ENCODE data around the gene PRF1. TPM values are rescaled to one million over a fixed set of nuclear protein-coding genes. Genes with fewer than 3 reads are reported as not detected.
A peak's percentile ranks its signal among the peaks of the same experiment; 100 is the strongest.
"Not testable (repeated sequence)": the region's sequence is repeated elsewhere in the genome, so short reads cannot be mapped to it uniquely, and the experiment has no call there.

PRF1 gene
- polyA plus RNA-seq, 1 donor from 2014 or later = 24.3 TPM

DNA sequence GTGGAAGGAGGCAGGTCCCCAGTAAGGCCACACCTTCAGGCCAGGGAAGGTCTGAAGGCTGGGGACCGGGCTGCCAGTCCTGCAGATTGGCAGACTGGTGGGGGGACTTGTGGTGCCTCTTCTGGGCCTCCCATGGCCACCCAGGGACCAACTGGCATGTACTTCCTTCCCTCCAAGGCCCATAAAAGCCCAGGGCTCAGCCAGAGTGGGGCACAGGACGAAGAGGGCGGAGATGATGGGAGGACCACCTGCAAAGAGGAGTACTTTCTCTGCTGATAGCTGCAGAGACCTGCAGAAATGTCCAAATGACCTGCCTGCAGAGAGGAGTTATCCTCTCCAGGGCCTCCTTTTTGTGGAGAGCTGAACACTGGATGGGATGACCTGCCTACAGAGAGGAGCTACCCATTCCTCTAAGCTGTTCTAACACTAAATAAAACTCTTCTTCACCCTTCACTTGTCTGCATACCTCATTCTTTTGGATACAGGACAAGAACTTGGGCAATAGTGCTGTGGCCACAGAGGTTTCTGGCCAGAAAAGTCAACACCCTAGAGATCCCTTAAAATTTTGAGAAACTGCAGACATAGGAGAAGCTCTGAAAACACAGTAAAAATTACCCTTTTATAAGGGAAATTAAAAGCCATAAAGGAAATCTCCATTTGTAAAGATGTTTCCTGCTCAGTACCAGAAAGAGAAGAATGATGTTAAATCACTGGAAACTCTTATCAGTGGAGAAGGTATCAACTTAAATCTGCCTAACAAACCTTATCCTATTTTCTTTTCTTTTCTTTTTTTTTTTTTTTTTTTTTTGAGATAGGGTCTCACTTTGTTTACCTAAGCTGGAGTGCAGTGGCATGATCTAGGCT, 20.7 kb upstream of the PRF1 start:
- Mint-ChIP-seq H3K36me3 (no peaks in the 10 kb centered on the region), H3K4me1 (no peaks in the 10 kb centered on the region), H3K27me3 (peaks cover 12% of the 10 kb centered on the region), H3K9me3 (peaks cover 8 to 26% (median 18%) of the 10 kb centered on the region in 3 donors), H3K4me3 (no peak overlapping the region), H3K27ac (no peak overlapping the region)

DNA sequence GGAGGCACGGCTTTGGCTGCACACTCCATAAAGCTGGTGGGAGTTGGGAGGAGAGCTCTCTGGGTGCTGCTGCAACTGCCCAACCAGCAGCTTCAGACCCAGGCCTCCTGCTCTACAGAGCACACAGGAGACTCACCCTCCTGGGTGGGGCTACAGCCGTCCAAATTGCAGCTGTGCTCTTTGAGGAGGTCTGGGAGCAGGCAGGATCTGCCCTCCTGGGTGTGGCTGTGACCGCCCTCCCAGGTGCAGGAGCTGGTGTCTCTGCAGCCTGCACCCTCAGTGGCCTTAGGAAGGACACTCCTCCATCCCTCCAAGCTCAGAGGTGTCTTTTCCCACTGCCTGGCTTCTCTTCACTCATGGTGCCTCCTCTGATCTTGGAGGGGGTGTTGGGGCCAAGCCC, 20.0 kb upstream of the PRF1 start:
- H3K9me3 Mint-ChIP-seq = peaks cover 6 to 23% (median 15%) of the 10 kb centered on the region in 3 donors
- H3K4me3 Mint-ChIP-seq = no peak overlapping the region
- H3K4me1 Mint-ChIP-seq = no peaks in the 10 kb centered on the region
- H3K27ac Mint-ChIP-seq = no peak overlapping the region
- H3K27me3 Mint-ChIP-seq = peaks cover 12% of the 10 kb centered on the region
- H3K36me3 Mint-ChIP-seq = no peaks in the 10 kb centered on the region

DNA sequence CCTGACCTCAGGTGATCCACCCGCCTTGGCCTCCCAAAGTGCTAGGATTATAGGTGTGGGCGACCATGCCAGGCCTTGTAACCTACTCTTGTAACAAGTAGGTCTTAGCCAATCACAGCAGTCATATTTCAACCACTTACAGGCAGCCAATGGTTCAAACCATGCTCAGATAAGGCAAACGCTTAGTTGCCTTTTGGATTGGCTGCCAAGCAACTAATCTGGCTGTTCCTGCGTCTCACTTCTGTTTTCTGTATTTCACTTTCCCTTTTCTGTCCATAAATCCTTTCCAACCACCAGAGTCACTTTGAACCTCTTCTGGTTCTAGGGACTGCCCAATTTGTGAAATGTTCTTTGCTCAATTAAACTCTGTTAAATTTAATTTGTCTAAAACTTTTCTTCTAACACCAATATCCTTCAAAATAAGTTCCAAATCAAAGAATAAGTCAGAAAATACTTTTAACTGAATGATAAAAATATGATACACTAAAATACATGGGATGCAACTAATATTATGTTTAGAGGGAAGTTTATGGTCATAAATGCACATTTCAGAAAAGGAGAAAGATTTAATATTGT, 19.1 kb upstream of the PRF1 start:
- no peak overlapping the region for H3K27ac Mint-ChIP-seq

DNA sequence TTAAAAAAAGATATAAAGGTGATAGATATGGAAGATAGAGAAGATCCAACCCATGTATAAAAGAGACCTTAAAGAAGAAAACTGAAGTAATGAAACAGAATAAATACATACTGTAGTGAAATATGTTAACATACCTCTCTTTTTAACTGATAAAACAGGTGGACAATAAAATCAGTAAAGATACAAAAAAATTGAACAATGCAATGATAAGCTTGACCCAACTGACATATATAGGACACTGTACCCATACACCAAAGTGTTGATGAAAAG, 17.4 kb upstream of the PRF1 start:
- H3K36me3 Mint-ChIP-seq = peaks cover 1% of the 10 kb centered on the region
- H3K27ac Mint-ChIP-seq = no peak overlapping the region
- H3K4me1 Mint-ChIP-seq = peaks cover 0 to 2% (median 0%) of the 10 kb centered on the region in 3 donors
- no peak overlapping the region for H3K4me3 Mint-ChIP-seq
- peaks cover 16% of the 10 kb centered on the region for H3K27me3 Mint-ChIP-seq
- peaks cover 6 to 23% (median 10%) of the 10 kb centered on the region in 3 donors for H3K9me3 Mint-ChIP-seq

More for the DNA sequence above, 19.1 kb upstream of the PRF1 start:
- peaks cover 6 to 23% (median 12%) of the 10 kb centered on the region in 3 donors for H3K9me3 Mint-ChIP-seq
- H3K27me3 Mint-ChIP-seq = peaks cover 10% of the 10 kb centered on the region
- no peaks in the 10 kb centered on the region for H3K36me3 Mint-ChIP-seq
- no peak overlapping the region for H3K4me3 Mint-ChIP-seq
- H3K4me1 Mint-ChIP-seq = no peaks in the 10 kb centered on the region

DNA sequence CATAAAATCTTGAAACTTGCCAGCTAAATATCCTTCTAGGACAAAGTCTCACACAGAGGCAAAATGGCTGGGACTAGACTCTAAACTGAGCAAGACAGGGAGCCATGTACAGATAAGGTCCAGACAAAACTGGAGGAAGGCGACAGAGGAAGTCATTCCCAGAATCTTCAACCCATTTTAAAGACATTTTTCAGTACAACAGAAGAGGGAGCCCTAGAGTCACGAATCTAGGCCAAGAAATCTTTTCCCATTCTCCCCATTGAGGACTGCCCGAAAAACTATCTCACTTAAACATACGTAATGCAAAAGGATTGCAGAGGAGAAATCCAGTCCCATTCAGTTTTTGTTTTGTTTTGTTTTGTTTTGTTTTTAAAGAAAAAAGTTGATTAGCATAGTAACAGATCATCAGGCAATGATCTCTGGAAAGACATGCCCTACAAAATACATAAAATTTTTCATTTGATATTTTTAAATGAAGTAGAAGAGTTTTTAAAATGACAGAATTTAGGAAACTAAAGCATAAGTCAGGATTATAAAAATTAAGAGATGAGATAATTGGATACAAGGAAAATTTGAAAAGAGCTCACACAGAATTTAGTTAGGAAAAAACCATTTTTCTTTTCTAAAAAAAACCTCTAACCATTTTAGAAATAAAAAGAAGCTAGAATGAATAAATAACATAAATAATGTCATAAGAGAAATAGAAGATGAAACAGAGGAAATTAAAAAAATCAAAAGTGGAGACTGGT, 16.9 kb upstream of the PRF1 start:
- no peak overlapping the region for H3K27ac Mint-ChIP-seq
- H3K36me3 Mint-ChIP-seq = peaks cover 1% of the 10 kb centered on the region
- H3K4me3 Mint-ChIP-seq = no peak overlapping the region
- peaks cover 0 to 2% (median 0%) of the 10 kb centered on the region in 3 donors for H3K4me1 Mint-ChIP-seq
- H3K9me3 Mint-ChIP-seq = peaks cover 6 to 23% (median 10%) of the 10 kb centered on the region in 3 donors
- peaks cover 16% of the 10 kb centered on the region for H3K27me3 Mint-ChIP-seq

DNA sequence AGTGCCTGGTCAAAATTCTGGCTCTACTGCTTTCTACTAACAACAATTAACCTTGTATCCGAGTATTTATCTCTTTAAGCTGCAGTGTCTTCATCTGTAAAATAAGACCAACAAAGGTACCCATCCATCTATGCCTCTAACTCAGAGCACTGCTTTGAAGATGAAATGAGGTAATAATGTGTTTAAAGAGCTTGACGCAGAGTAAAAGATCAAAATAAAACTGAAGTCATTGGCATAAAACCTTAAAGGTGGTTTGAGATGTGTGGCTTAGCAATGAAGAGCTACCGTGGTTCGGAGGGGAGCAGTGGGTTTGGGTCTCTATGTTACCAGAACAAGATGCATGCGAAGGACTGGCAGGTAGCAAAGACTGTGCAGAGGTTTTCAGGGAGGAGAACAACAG, 16.1 kb upstream of the PRF1 start:
- H3K9me3 Mint-ChIP-seq = peaks cover 6 to 23% (median 8%) of the 10 kb centered on the region in 3 donors
- no peak overlapping the region for H3K4me3 Mint-ChIP-seq
- H3K27ac Mint-ChIP-seq = no peak overlapping the region
- peaks cover 1% of the 10 kb centered on the region for H3K36me3 Mint-ChIP-seq
- peaks cover 16% of the 10 kb centered on the region for H3K27me3 Mint-ChIP-seq
- peaks cover 0 to 2% (median 0%) of the 10 kb centered on the region in 3 donors for H3K4me1 Mint-ChIP-seq

DNA sequence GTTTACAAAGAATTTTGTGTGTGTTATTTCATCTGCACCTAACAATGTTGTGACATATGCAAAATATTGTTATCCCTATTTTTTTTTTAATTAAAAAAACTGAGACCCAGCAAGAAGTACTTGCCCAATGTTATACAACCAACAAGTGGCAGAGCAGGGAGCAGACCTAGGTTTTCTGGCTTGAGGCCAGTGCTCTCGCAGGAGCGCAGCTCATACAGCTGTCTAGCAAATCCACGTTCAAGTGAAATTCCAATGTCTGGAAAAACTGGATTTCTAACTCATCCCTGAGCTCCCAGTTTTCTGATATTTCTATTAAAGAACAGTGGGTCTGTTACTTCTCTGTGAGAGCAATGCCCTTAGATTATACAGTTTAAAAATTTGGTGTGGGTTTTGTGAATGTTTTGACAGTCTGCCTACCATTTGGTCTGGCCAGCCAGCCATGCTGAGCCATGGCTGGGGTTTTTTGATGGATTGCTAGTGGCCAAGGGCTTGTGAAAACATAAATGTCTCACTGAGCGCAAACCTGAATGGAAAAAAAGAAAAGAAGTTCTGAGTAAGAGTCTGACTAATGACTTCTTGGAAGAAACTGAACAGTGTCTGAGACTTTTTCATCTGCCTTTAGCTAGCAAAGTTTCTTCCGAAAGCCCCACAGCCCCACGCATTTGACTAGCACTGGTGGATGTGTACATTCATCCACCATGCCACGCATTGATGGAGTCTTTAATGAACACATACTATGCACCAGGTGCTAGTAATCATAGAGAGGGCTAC, 15.4 kb upstream of the PRF1 start:
- peaks cover 0 to 2% (median 0%) of the 10 kb centered on the region in 3 donors for H3K4me1 Mint-ChIP-seq
- no peak overlapping the region for H3K4me3 Mint-ChIP-seq
- H3K27me3 Mint-ChIP-seq = peaks cover 17% of the 10 kb centered on the region
- H3K27ac Mint-ChIP-seq = no peak overlapping the region
- peaks cover 6 to 23% (median 8%) of the 10 kb centered on the region in 3 donors for H3K9me3 Mint-ChIP-seq
- peaks cover 1% of the 10 kb centered on the region for H3K36me3 Mint-ChIP-seq

DNA sequence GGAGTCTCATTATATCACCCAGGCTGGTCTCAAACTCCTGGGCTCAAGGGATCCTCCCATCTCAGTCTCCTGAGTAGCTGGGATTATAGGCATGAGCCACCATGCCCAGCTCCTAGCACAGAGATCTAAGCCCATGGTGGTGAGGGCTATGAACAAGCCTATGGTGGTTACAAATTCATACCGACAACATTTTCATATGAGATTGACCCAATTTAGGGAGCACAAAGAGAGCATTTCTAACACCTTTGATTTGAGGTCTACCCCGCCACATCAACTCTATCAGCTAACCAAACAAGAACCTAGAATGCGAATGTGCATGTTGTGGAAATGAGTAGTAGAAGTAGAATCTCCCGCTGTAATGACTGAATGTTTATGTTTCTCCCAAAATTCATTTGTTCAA, 14.2 kb upstream of the PRF1 start:
- Mint-ChIP-seq H3K4me1 (peaks cover 0 to 2% (median under 1%) of the 10 kb centered on the region in 3 donors), H3K27me3 (peaks cover 18% of the 10 kb centered on the region), H3K36me3 (peaks cover 1% of the 10 kb centered on the region), H3K4me3 (no peak overlapping the region), H3K9me3 (peaks cover 6 to 23% (median 9%) of the 10 kb centered on the region in 3 donors), H3K27ac (no peak overlapping the region)

DNA sequence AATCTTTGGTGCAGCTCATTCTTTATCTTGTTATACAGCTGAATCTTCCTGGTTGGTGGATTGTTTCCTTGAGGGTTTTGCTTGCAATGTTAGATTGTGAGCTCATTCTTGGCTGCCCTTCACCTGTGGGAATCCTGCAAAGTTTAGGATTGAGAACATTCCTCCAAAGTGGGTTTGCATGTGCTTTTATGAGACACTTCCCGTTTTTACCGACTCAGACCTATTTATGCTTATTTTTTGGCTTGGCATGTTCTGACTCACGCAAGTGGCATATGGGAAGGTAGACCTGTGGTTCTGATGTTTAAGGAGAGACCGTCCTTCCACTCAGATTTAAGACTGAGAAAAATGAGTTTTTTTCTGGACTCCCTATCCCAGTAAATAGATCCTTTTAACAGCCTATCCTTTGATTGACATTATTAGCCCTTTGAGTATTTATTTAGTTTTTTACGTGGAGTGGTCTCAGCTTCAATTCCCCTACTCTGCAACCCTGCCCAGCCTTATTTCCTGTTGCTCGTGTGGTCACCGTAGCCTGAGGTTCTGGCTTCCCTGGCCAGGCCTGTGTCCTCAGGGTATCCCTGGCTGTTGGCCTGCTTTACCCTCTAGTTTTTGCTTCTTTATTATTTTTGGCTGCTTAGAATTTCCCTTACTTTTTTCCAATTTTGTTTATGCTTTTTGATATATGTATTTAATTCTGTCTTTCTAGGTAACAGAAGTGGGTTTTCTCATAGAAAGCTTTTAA, 13.4 kb upstream of the PRF1 start:
- H3K27ac Mint-ChIP-seq = no peak overlapping the region
- H3K9me3 Mint-ChIP-seq = peaks cover 7 to 23% (median 9%) of the 10 kb centered on the region in 3 donors
- peaks cover 18% of the 10 kb centered on the region for H3K27me3 Mint-ChIP-seq
- H3K4me3 Mint-ChIP-seq = no peak overlapping the region
- H3K4me1 Mint-ChIP-seq = peaks cover 0 to 3% (median 1%) of the 10 kb centered on the region in 3 donors
- peaks cover 1% of the 10 kb centered on the region for H3K36me3 Mint-ChIP-seq

DNA sequence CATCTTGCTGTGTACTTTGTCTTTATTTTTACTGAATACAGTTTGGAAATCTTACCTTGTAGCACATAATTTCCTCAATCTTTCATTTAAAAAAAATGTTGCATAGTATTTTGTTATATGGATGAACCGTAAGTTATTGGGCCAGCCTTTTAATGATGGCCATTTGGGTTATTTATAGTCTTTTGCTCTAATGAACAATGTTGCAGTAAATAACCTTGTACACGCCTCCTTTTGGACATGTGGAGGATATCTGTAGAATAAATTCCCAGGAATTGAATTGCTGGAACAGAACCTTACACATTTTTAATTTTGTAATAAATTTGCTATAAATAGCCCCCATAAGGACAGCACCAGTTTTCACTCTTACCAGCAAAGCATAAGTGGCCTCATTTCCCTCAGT, 12.7 kb upstream of the PRF1 start:
- Mint-ChIP-seq H3K4me1 (peaks cover 0 to 3% (median 1%) of the 10 kb centered on the region in 3 donors), H3K27me3 (peaks cover 18% of the 10 kb centered on the region), H3K9me3 (peaks cover 4 to 16% (median 6%) of the 10 kb centered on the region in 3 donors), H3K27ac (no peak overlapping the region), H3K4me3 (no peak overlapping the region), H3K36me3 (peaks cover 1% of the 10 kb centered on the region)

DNA sequence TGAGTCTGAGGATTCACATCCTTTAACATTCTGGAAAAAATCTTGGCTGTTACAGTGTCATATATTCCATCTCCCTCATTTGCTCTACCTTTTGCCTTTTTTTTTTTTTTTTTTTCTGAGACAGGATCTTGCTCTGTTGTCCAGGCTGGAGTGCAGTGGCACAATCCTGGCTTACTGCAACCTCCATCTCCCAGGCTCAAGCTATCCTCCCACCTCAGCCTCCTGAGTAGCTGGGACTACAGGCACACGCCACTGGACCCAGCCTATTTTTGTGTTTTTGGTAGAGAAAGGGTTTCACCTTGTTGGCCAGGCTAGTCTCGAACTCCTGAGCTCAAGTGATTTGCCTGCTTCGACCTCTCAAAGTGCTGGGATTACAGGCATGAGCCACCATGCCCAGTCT, 11.8 kb upstream of the PRF1 start:
- H3K4me3 Mint-ChIP-seq = peak overlapping the region in 1 of 4 donors; percentile 39
- H3K27me3 Mint-ChIP-seq = peaks cover 18% of the 10 kb centered on the region
- not testable (repeated sequence) for H3K27ac Mint-ChIP-seq, H3K9me3 Mint-ChIP-seq, H3K4me1 Mint-ChIP-seq, H3K36me3 Mint-ChIP-seq

DNA sequence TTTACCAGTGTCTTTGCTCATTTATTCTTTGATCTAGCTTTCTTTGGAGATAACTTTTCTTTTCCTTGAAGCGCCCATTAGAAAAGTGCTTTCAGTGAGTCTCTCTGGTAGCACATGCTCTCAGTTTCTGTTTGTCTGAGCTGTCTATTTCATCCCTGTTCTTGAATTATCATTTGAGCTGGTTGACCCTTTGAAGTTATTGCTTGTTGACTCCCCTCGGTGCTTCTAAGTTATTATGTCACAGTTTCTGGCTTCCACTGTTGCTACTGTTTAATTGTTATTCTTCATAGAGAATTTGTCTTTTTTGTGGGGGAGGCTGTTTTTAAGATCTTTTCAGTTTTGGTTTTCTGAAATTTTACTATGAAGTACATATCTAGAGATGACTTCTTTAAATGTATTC, 11.4 kb upstream of the PRF1 start:
- peak overlapping the region in 1 of 3 donors; percentile 74 for H3K27ac Mint-ChIP-seq

DNA sequence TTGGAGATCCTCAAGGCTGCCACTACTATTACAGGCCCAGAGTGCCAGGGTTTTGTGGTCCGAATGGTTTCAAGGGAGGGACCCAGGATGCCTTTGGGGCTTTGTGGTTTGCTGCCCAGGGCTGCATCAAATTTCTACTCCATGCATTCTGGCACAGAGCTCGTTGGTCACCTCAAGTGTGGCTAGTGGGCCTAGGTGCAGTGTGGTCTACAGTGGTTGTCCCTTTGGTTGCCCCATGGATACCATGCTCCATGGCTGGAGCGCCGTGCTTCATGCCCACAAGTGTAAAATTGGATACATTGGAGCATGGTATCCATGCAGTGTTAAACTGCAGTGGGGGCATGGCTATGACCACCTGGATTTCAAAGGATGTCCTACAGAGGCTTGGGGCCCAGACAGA, 5.4 kb upstream of the PRF1 start:
- H3K4me3 Mint-ChIP-seq = no peak overlapping the region
- H3K27me3 Mint-ChIP-seq = peaks cover under 1% of the 10 kb centered on the region
- peaks cover 0 to 3% (median 1%) of the 10 kb centered on the region in 3 donors for H3K9me3 Mint-ChIP-seq
- peaks cover 2% of the 10 kb centered on the region for H3K36me3 Mint-ChIP-seq
- H3K27ac Mint-ChIP-seq = no peak overlapping the region
- peaks cover 0 to 1% (median 1%) of the 10 kb centered on the region in 3 donors for H3K4me1 Mint-ChIP-seq

More for the DNA sequence above, 11.4 kb upstream of the PRF1 start:
- Mint-ChIP-seq H3K36me3 (peaks cover 3% of the 10 kb centered on the region), H3K27me3 (peaks cover 18% of the 10 kb centered on the region), H3K4me3 (no peak overlapping the region), H3K9me3 (peaks cover 1 to 4% (median 2%) of the 10 kb centered on the region in 3 donors), H3K4me1 (peaks cover 0 to 3% (median 1%) of the 10 kb centered on the region in 3 donors)

DNA sequence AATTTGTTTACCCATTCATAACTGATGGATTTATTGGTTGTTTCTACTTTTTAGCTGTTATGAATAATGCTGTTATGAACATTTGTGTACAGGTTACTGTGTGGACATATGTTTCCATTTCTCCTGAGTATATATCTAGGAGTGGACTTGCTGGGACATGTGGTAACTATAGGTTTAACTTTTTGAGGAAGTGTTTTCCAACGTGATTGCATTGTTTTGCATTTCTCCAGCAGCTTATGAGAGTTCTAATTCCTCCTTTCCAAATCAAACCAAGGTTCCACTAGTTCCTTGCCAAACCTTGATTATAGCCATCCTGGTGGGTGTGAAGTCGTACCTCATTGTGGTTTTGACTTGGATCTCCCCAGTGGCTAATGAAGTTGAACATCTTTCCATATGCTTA, 2.6 kb upstream of the PRF1 start:
- H3K4me1 Mint-ChIP-seq = no peaks in the 10 kb centered on the region
- no peaks in the 10 kb centered on the region for H3K27me3 Mint-ChIP-seq
- H3K36me3 Mint-ChIP-seq = peaks cover 2% of the 10 kb centered on the region
- H3K4me3 Mint-ChIP-seq = no peak overlapping the region
- H3K9me3 Mint-ChIP-seq = peaks cover 0 to 1% (median 0%) of the 10 kb centered on the region in 3 donors
- no peak overlapping the region for H3K27ac Mint-ChIP-seq
